Osteoblast (primary cell): Measurements from ENCODE around the gene HOXC10. TPM values are rescaled to one million over a fixed set of nuclear protein-coding genes. Genes with fewer than 3 reads are reported as not detected.
A peak's percentile ranks its signal among the peaks of the same experiment; 100 is the strongest.

Experiments used
- DNase-seq: peaks from one replicate; pipeline ENCODE4 v3.0.0; 2011; ENCODE audit warnings: low spot score, mixed read lengths; ENCODE audit not compliant: insufficient read length; ENCODE audit errors: missing footprints
- H2AFZ ChIP-seq: 2 replicates; pipeline ENCODE4 v1.6.0; 2011; ENCODE audit warnings: mild to moderate bottlenecking, low read length
- H3K27ac ChIP-seq: 2 replicates; pipeline ENCODE4 v1.5.1; 2011; ENCODE audit warnings: mild to moderate bottlenecking, low read depth, low read length, moderate library complexity
- H3K27me3 ChIP-seq: 2 replicates; pipeline ENCODE4 v1.6.0; 2012; ENCODE audit warnings: mild to moderate bottlenecking, control low read depth, inconsistent platforms, low read length, moderate library complexity; ENCODE audit not compliant: insufficient read depth
- H3K36me3 ChIP-seq: 2 replicates; pipeline ENCODE4 v1.5.1; 2011; ENCODE audit warnings: mild to moderate bottlenecking, low read length, control low read depth, moderate library complexity; ENCODE audit not compliant: insufficient read depth
- H3K4me1 ChIP-seq: 2 replicates; pipeline ENCODE4 v1.5.1; 2011; ENCODE audit warnings: mild to moderate bottlenecking, low read length, control low read depth, moderate library complexity; ENCODE audit not compliant: insufficient read depth
- H3K4me2 ChIP-seq: 2 replicates; pipeline ENCODE4 v1.6.0; 2011; ENCODE audit warnings: mild to moderate bottlenecking, low read length; ENCODE audit not compliant: insufficient read depth
- H3K4me3 ChIP-seq: fragments of 200-600 bp; sonication (generic); 3 replicates; pipeline ENCODE4 v1.5.1; 2012; ENCODE audit warnings: mild to moderate bottlenecking, low read length, inconsistent platforms; ENCODE audit not compliant: insufficient read depth
- H3K79me2 ChIP-seq: 2 replicates; pipeline ENCODE4 v1.6.0; 2012; ENCODE audit warnings: mild to moderate bottlenecking, low read length, control low read depth, inconsistent platforms; ENCODE audit not compliant: insufficient read depth
- H3K9me3 ChIP-seq: 2 replicates; pipeline ENCODE4 v1.5.1; 2011; ENCODE audit warnings: low read depth, low read length, control low read depth
- H4K20me1 ChIP-seq: 2 replicates; pipeline ENCODE4 v1.6.0; 2012; ENCODE audit warnings: mild to moderate bottlenecking, low read length, control low read depth; ENCODE audit not compliant: insufficient read depth
- total RNA-seq: library from RNA; depleted of rRNA; stranded (reverse); fragments of >200 nt; gene quantifications from 2 replicates; pipeline ENCODE4 v1.2.3, GENCODE V29; 2012
- TF ChIP-seq, protein P1 (sequence below): IDR thresholded peaks from 2 replicates; pipeline ENCODE4 v1.5.1; 2011; ENCODE audit warnings: mild to moderate bottlenecking, low read depth, low read length, moderate library complexity; ENCODE audit errors: extremely low read depth

The HOXC10 gene
- total RNA-seq, 1 donor = 11.2 TPM

DNA sequence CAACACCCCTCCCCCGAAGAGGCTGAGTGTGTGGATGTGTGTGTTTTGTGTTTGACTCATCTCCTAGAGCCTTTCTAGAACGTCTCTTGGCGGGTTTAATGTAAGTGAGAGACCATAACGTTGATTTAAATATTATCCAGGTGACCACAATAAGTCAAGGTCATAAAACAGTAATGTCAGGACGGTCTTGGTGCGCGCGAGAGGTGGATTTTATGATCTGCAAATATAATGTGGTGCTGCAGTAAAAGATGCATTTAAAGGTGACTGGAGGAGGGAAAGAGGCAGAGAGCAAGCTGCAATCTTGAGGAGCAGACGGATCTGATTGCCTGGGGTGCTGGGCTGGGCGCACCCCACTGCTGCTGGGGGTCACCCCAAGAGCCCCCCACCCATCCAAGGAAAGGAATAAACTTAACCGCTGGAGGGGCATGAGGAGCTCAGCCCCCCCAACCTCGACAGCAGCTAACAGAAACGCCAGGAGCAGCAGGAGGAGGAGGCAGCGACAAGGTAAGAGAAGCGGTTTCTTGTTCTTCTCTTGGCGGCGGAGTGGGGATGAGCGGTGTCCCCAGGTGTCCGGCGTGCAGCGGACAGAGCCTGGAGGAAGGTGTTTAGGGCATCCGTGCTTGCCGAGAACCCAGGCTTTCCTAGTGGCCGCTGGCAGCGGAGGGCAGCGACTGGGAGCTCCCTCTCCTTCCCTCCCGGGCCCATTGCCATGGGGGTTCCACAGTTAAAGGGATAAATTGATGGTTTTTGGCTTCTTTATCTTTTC is 5.5 kb downstream of the HOXC10 start:
- H3K4me1 ChIP-seq = peaks cover 54% of the 10 kb centered on the region
- H3K79me2 ChIP-seq = peaks cover 100% of the 10 kb centered on the region
- peaks cover 27% of the 10 kb centered on the region for H4K20me1 ChIP-seq
- H3K36me3 ChIP-seq = no peaks in the 10 kb centered on the region
- H2AFZ ChIP-seq = peak overlapping the region; percentile 8
- H3K4me3 ChIP-seq = peak overlapping the region; percentile 57
- peak overlapping the region; percentile 67 for H3K27ac ChIP-seq
- H3K27me3 ChIP-seq = no peaks in the 10 kb centered on the region
- TF ChIP-seq, protein P1, sequence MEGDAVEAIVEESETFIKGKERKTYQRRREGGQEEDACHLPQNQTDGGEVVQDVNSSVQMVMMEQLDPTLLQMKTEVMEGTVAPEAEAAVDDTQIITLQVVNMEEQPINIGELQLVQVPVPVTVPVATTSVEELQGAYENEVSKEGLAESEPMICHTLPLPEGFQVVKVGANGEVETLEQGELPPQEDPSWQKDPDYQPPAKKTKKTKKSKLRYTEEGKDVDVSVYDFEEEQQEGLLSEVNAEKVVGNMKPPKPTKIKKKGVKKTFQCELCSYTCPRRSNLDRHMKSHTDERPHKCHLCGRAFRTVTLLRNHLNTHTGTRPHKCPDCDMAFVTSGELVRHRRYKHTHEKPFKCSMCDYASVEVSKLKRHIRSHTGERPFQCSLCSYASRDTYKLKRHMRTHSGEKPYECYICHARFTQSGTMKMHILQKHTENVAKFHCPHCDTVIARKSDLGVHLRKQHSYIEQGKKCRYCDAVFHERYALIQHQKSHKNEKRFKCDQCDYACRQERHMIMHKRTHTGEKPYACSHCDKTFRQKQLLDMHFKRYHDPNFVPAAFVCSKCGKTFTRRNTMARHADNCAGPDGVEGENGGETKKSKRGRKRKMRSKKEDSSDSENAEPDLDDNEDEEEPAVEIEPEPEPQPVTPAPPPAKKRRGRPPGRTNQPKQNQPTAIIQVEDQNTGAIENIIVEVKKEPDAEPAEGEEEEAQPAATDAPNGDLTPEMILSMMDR = no peak
- DNase-seq = no peak
- no peaks in the 10 kb centered on the region for H3K9me3 ChIP-seq
- H3K4me2 ChIP-seq = peak overlapping the region; percentile 99

DNA sequence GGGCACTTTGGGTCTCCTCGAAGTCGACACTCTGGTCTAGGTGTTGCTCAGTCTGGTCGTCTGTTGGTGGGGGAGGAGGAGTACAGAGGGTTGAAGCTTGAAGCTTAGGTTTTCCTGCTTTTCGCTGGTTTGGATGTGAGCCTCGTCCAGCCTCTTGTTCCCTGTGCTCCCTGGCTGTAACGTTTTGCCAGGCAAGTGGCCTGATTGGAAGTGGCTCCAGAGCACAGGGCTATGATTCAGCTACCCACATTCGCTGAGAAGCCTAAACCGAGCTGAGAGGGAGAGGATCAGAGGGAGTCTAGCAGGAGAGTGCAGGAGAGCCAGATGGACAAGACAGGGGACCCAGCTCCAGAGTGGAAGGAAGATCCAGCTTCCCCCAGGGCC is 6.1 kb downstream of the HOXC10 start:
- H3K36me3 ChIP-seq = no peaks in the 10 kb centered on the region
- no peaks in the 10 kb centered on the region for H3K27me3 ChIP-seq
- peak overlapping the region; percentile 99 for H3K4me2 ChIP-seq
- DNase-seq = peak; percentile 96
- no peaks in the 10 kb centered on the region for H3K9me3 ChIP-seq
- H3K4me1 ChIP-seq = peaks cover 52% of the 10 kb centered on the region
- peaks cover 100% of the 10 kb centered on the region for H3K79me2 ChIP-seq
- peak overlapping the region; percentile 67 for H3K27ac ChIP-seq
- TF ChIP-seq, protein P1 = no peak
- H3K4me3 ChIP-seq = peak overlapping the region; percentile 57
- peaks cover 27% of the 10 kb centered on the region for H4K20me1 ChIP-seq
- H2AFZ ChIP-seq = peak overlapping the region; percentile 8

DNA sequence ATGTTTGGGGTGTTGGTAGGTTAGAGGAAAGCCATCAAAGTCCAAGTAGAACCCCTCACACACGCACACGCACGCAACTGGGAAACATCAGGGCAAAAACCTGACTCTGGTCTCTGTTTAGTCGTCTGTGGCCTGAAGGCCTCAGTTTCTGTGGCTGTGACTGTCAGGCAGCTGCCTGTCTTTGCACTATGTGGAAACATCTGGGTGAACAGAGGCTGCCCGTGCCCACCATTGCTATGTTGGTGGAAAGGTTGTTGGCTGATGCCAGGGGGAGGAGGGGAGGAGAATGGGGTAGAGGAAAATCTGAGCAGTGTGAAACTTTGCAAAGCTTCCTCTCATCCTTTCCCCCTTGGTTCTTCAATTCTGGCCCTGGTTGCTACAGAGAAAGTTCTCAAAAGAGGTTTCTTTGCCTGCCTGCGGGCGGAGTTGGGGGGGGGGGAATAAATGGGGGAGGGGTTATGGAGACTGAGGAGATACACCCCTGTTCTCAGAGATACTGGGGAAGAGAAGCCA is 7.5 kb downstream of the HOXC10 start:
- H3K4me1 ChIP-seq = peaks cover 59% of the 10 kb centered on the region
- H3K9me3 ChIP-seq = no peaks in the 10 kb centered on the region
- no peaks in the 10 kb centered on the region for H3K36me3 ChIP-seq
- no peaks in the 10 kb centered on the region for H3K27me3 ChIP-seq
- H3K27ac ChIP-seq = no peak overlapping the region
- peaks cover 100% of the 10 kb centered on the region for H3K79me2 ChIP-seq
- no peak overlapping the region for H3K4me3 ChIP-seq
- no peak overlapping the region for H3K4me2 ChIP-seq
- no peak overlapping the region for H2AFZ ChIP-seq
- DNase-seq = no peak
- TF ChIP-seq, protein P1 = no peak
- H4K20me1 ChIP-seq = peaks cover 27% of the 10 kb centered on the region
